HuH-7.5 (cell line): ENCODE measurements around the gene AKR1B15.
A peak's percentile ranks its signal among the peaks of the same experiment; 100 is the strongest.
"Not testable (repeated sequence)": the region's sequence is repeated elsewhere in the genome, so short reads cannot be mapped to it uniquely, and the experiment has no call there.

ENCODE experiments used
- DNase-seq: peaks from one replicate; pipeline ENCODE4 v3.0.0; 2011; ENCODE audit warnings: low spot score

Gene AKR1B15

GRCh38 chr7:134532954-134533218 lies 16.0 kb upstream of the AKR1B15 start:
- no peak for DNase-seq

- DNase-seq = no peak
Measured at GRCh38 chr7:134533288-134533771, 15.6 kb upstream of the AKR1B15 start.

- DNase-seq = no peak
Measured at GRCh38 chr7:134534633-134535032, 14.3 kb upstream of the AKR1B15 start.

- no peak for DNase-seq
Measured at GRCh38 chr7:134535272-134535918, 13.5 kb upstream of the AKR1B15 start.

- no peak for DNase-seq
Measured at GRCh38 chr7:134535919-134536299, 13.0 kb upstream of the AKR1B15 start.

- not testable (repeated sequence) for DNase-seq
Measured at GRCh38 chr7:134536558-134536957, 12.4 kb upstream of the AKR1B15 start.

GRCh38 chr7:134537273-134537781 lies 11.6 kb upstream of the AKR1B15 start:
- DNase-seq = not testable (repeated sequence)

- no peak for DNase-seq
Measured at GRCh38 chr7:134539380-134540004, 9.4 kb upstream of the AKR1B15 start.

- DNase-seq = not testable (repeated sequence)
Measured at GRCh38 chr7:134541501-134542194, 7.3 kb upstream of the AKR1B15 start.

- no peak for DNase-seq
Measured at GRCh38 chr7:134542195-134542771, 6.6 kb upstream of the AKR1B15 start.

GRCh38 chr7:134545380-134545779 lies 3.5 kb upstream of the AKR1B15 start:
- no peak for DNase-seq

- DNase-seq = no peak
Measured at GRCh38 chr7:134545918-134546317, 3.0 kb upstream of the AKR1B15 start.

GRCh38 chr7:134546955-134547354 lies 2.0 kb upstream of the AKR1B15 start:
- DNase-seq = no peak

GRCh38 chr7:134547397-134548054 lies 1.4 kb upstream of the AKR1B15 start:
- DNase-seq = peak; percentile 55

- no peak for DNase-seq
Measured at GRCh38 chr7:134549366-134549765, 456 bp downstream of the AKR1B15 start.

- no peak for DNase-seq
Measured at GRCh38 chr7:134552105-134552504, 3.2 kb downstream of the AKR1B15 start.

GRCh38 chr7:134553976-134554375 lies 5.1 kb downstream of the AKR1B15 start:
- no peak for DNase-seq

- DNase-seq = no peak
Measured at GRCh38 chr7:134554417-134554966, 5.6 kb downstream of the AKR1B15 start.

- DNase-seq = no peak
Measured at GRCh38 chr7:134557391-134557790, 8.5 kb downstream of the AKR1B15 start.

GRCh38 chr7:134558370-134558769 lies 9.5 kb downstream of the AKR1B15 start:
- no peak for DNase-seq

- not testable (repeated sequence) for DNase-seq
Measured at GRCh38 chr7:134561616-134562015, 12.7 kb downstream of the AKR1B15 start.

GRCh38 chr7:134562136-134562535 lies 13.2 kb downstream of the AKR1B15 start:
- no peak for DNase-seq
